Smooth muscle cell of the brain vasculature (primary cell): ENCODE results near the gene CSF3R.
"Not testable (repeated sequence)": the region's sequence is repeated elsewhere in the genome, so short reads cannot be mapped to it uniquely, and the experiment has no call there.

Experiments used
- DNase-seq: peaks from one replicate; pipeline ENCODE4 v3.0.0-alpha.2; 2012; ENCODE audit warnings: low read depth, low spot score

Gene CSF3R

DNA sequence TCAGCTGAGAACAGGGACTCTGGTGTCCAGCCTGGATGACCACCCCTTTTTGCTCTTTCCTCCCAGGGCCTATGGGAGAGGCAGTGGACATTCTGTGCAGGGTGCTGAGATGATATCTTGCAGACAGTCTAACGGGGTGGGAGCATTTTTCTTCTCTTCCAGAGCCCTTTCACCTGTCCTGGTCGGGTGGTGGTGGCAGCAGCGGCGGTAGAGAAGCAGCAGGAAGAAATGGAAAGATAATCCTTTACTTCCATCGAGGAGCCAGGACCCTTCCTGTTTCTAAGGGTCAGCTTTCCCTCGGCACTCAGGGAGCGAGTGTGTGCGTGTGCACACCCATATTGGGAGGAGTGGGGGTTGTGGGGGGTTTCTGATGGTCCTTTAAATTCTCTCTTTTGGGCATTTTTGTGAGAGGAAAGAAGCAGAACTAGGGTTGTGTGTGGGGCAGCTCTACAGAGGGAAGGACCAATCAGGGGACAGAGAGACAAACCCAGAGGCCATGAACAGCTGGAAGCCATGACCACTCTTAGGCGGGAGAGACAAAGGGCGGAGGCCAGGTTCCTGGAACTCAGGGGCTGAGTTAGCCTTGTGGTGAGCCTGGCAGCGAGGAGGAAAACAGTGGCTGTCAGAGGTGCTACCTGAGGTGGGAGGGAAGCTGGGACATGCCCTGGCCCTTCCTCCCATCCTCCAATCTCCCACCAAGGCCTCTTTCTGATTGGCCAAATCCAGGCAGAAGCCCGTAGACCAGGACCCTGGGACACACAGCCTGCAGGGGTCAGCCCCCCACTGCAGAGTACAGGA is 31.2 kb upstream of the CSF3R start:
- no peak for DNase-seq

DNA sequence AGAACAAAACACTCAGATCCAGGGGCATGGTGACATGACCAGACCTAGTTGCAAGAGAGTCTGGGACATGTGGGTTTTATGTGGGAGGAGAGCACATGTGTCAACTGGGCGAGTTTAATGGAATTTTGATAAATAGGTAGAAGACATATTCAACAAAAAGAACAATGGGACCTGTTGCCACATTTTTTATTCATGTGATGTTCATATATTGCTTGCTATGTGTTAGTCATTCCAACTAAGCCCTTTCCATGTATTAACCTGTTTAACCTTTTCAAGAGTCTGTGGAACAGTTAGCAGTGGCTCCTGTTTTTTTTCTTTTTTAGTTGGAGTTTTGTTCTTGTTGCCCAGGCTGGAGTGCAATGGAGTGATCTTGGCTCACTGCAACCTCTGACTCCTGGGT is 30.1 kb upstream of the CSF3R start:
- DNase-seq, result no peak

DNA sequence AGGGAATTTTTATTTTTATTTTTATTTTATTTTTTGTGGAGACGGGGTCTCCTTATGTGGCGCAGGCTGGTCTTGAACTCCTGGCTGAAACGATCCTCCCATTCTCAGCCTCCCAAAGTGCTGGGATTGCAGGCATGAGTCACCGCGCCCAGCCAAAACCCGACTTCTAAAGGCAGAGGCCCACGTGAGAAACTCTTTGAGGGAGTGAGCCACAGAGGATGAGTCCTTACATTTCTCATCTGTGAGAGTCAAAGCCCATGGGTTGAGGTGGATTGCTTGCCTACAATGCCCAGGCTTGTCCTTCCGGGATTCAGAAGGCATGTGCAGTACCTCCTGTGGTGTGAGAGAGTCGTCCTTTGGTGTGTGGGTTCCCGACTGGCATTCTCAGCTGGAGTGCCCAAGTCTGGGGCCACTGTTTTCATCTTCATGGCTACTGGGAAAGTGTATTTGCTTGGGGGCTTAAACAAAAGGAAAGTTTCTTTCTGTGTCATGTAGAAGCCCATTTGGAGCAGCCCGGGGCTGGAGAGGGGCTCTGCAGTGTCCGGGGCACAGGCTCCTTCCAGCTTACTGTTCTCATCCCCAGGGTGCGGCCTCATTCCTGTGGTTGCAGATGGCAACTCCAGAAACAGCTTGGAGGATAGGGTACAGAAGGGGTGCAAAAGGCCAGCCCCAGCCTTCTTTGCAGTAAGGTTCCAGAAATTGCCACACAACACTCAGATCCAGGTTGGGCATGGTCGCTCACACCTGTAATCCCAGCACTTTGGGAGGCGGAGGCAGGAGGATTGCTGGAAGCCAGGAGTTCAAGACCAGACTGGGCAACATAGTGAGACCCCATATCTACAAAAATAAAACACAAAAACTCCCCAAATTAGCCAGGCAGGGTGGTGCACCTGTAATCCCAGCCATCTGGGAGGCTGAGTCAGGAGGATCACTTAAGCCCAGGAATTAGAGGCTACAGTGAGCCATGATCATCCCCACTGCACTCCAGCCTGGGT is 29.4 kb upstream of the CSF3R start:
- DNase-seq, result no peak

DNA sequence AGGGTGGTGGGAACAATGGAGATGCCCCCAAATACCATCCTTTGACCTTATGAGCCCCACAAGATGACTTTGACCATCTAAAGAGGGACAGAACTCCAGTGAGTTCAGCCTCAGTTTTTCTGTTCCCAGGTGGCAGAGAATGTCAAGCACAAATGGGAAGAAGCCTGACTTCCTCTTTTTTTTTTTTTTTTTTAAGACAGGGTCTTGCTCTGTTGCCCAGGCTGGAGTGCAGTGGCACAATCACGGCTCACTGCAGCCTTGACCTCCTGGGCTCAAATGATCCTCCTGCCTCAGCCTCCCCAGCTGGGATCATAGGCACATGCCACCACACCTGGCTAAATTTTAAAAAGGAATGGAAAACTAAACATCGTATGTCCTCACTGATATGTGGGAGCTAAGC is 28.5 kb upstream of the CSF3R start:
- not testable (repeated sequence) for DNase-seq

DNA sequence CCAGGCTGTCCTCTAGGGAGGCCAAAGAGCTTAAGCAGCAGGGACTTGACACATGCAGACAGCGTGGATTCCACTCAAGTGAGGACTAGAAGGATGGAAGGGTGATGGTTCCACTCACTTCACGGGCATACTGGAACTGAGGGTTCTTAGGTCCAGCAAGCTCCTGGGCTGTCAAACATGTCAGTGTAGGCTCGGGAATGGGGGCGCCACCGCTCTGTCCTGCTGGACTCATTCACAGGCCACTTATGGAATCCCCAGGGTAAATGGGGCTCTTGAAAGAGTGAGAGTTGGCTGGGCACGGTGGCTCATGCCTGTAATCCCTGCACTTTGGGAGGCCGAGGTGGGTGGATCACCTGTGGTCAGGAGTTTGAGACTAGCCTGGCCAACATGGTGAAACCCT is 27.7 kb upstream of the CSF3R start:
- no peak for DNase-seq

DNA sequence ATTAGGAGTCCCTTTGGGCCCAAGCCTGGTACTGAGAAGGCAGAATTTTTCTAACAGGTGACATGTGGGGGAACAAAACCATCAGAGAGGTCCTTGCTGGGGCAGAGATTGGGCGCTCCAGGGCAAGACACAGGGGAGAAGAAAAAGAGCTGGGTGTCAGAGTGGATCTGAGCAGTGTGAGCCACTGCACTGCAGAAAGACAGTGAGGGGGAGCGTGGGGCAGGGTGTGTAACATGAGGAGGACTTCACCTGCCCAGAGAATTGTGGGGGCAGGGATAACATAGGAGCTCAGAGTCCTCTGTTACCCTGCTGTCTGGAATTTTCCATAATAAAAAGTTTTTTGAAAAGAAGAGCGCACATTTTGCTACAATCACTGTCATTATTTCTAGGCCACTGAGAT is 25.5 kb upstream of the CSF3R start:
- no peak for DNase-seq

DNA sequence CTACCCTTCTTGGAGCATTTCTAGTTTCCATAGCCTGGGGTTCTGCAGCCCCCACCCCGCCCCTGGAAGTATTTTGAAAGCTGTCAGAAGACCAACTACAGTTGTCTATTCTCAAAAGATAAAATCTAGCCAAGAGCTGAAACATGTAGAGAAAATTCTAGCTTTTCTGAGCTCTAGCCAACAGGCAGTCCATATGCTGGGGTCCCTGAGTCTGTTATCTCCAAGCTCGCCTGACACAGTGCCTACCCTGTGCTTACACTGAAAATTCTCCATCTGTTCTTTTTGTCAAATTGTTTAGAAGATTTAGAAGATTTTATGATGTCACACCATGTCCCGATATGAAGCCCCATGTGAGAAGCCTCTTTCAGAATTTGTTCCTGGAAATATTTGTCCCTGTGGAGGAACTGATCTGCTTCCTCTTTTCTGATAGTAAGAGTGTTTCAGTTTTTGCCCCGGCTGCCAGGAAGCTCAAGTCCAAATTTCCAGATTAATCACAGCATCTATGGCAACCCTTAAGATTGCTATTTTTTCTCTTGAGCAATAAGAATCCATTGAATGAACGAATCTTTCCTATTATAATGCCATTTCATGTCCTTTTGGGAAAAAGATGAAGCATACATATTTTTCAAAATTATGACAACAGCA is 23.7 kb upstream of the CSF3R start:
- DNase-seq, result no peak

DNA sequence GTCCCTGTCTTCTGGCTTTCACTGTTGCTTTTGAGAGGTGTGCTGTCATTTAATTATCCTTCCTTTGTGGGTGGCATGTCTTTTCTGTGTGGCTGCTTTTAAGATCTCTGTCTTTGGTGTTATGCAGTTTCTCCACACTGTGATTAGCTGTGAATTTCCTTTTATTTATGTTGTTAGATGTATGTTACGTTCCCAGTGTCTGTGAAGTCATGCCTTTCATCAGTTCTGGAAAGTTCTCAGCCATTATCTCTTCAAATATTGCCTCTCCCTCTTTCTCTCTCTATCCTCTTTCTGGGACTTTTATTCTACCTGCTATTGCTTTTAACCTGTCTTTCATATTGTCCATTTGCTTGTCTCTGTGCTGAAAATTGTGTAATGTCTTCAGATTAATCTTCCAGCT is 21.0 kb upstream of the CSF3R start:
- DNase-seq, result no peak

DNA sequence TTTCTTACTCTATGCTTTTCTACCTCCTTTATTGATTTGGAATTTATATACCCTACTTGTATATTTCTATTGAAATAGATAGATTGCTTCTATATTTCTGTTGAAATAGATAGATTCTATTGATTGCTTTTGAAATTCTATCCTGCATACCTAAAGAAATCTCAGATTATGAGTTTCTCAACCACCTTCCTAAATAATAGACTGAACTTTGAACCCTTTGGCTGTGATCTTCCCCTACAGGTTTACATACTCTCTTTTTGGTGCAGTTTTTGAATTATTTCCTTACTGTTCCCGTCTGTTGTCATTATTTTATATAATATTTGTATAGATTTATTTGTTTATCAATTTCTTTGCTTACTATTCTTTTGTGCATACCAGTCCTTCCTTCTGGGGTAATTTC is 20.4 kb upstream of the CSF3R start:
- no peak for DNase-seq

DNA sequence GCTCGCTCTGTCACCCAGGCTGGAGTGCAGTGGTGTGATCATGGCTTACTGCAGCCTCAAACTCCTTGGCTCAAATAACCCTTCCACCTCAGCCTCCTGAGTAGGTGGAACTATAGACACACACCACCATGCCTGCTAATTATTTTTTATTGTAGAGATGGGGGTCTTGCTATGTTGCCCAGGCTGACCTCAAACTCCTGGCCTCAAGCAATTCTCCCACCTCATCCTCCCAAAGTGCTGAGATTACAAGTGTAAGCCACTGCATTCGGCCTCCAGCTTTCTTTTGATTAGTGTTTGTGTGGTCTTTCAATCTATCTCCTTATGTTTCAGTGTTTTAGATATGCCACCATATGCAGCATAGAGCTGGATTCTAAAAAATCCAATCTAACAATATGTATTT is 19.9 kb upstream of the CSF3R start:
- no peak for DNase-seq

DNA sequence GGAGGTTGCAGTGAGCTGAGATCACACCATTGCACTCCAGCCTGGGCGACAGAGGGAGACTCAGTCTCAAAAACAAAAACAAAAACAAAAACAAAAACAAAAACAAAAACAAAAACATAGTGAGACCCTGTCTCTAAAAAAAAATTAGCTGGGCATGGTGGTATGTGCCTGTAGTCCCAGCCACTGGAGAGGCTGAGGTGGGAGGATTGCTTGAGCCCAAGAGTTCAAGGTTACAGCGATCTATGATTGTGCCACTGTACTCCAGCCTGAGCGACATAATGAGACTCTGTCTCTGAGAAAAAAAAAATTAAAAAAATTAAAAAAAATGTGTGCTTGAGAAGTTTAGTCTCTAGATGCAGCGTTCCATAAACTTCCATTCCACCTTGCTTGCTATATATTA is 19.2 kb upstream of the CSF3R start:
- DNase-seq, result not testable (repeated sequence)

DNA sequence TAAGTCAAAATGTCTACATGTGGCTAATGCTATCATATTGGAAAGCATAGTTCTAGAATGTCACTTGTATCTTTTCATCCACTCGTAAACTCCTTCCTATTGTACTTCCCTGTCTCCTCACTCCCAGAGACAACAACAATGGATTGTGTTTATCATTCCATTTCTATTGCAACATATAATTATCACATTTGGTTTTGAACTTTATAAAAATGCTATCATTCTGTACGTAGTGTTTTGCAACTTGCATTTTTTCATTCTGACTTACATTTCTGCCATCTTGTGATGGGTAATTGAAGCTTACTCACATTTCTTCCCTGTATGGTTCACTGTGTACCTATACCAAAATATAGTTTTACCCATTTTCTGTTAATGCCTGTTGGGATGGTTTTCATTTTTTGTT is 14.5 kb upstream of the CSF3R start:
- no peak for DNase-seq

DNA sequence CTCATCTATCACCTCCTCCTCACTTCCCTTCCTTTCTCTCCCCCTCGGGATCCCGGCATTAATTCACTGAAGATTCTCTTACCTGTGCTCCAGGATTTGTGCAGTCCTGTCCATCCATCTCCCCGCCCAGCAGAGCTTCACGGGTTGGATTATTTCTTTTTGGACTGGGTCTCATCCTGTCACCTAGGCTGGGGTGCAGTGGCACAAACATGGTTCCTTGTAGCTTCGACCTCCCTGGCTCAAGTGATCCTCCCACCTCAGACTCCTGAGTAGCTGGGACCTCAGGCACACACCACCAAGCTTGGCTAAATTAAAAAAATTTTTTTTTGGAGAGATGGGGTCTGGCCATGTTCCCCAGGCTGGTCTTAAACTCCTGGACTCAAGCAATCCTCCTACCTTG is 12.3 kb upstream of the CSF3R start:
- no peak for DNase-seq

DNA sequence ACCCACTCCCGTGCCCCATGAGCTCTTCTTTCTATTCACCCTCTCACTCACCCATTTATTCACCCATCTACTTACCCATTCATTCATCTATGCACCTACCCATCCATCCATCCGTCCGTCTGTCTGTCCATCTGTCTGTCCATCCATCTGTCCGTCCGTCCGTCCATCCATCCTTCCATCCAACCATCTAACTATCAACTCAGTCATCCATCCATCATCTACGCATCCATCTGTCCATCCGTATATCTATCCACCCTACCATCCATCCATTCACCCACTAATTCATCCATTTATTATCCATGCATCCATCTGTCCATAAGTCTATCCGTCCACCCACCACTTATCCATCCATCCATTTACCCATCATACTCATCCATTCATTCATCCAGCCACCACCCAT is 10.8 kb upstream of the CSF3R start:
- DNase-seq, result no peak

DNA sequence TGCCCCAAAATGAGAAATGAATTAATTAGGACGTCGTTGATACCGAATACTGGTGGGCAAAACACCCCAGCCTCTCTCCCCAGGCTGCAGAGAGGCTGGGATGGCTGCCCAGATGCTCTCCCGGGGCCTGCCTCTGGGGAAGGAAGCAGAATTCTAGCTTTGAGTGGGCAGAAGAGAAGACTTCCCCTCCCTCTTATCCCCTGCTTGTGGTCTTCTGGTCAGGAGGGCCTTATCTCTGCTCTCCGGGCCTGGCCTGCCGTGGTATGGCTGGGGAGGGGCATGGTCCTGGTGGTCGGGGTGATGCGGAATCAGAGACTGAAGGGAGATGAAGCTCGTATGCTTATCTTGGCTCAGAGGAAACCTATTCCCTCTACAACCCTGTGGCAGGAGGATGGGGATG is 9.8 kb upstream of the CSF3R start:
- no peak for DNase-seq

DNA sequence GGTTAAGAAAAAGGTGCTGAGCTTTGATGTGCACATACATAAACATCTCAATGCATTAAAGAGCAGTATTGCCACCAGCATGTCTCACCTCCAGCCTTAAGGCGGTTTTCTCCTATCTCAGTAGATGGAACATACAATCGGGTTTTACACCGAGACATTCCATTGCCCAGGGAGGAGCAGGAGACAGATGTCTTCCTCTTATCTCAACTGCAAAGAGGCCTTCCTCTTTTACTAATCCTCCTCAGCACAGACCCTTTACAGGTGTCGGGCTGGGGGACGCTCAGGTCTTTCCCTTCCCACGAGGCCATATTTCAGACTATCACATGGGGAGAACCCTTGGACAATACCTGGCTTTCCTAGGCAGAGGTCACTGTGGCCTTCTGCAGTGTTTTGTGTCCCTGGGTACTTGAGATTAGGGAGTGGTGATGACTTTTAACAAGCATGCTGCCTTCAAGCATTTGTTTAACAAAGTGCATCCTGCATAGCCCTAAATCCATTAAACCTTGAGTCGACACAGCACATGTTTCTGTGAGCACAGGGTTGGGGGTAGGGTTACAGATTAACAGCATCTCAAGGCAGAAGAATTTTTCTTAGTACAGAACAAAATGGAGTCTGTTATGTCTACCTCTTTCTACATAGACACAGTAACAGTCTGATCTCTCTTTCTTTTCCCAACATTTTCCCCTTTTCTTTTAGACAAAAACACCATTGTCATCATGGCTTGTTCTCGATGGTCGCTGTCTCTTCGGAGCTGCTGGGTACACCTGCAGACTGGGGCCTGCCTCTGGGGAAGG is 6.7 kb upstream of the CSF3R start:
- DNase-seq, result not testable (repeated sequence)

DNA sequence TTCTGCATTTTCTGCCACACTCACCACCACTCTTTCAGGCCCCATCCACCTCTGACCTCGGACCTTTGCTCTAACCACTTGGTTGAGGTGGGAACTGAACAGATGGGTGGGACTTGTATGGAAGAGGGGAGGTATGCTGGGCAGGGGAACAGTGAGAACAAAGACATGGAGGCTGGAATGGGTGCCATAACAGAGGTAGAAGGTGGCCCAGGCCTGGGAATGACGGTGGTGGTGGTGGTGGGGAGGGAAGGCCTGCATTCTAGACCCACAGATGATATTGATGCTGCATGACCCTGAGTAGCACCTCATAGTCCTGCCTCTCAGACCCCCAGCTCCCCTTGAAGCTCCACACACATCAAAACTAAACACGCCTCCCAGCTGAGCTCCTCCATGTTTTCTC is 5.2 kb upstream of the CSF3R start:
- DNase-seq, result no peak

DNA sequence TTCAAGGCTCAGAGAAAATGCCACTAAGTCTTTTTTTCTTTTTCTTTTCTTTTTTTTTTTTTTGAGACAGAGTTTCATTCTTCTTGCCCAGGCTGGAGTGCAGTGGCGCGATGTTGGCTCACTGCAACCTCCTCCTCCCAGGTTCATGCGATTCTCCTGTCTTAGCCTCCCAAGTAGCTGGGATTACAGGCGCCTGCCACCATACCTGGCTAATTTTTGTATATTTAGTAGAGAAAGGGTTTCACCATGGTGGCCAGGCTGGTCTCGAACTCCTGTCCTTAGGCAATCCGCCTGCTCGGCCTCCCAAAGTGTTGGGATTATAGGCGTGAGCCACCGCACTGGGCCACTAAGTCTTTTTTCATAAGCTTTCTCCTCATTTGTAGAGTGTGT is 4.6 kb upstream of the CSF3R start:
- not testable (repeated sequence) for DNase-seq

DNA sequence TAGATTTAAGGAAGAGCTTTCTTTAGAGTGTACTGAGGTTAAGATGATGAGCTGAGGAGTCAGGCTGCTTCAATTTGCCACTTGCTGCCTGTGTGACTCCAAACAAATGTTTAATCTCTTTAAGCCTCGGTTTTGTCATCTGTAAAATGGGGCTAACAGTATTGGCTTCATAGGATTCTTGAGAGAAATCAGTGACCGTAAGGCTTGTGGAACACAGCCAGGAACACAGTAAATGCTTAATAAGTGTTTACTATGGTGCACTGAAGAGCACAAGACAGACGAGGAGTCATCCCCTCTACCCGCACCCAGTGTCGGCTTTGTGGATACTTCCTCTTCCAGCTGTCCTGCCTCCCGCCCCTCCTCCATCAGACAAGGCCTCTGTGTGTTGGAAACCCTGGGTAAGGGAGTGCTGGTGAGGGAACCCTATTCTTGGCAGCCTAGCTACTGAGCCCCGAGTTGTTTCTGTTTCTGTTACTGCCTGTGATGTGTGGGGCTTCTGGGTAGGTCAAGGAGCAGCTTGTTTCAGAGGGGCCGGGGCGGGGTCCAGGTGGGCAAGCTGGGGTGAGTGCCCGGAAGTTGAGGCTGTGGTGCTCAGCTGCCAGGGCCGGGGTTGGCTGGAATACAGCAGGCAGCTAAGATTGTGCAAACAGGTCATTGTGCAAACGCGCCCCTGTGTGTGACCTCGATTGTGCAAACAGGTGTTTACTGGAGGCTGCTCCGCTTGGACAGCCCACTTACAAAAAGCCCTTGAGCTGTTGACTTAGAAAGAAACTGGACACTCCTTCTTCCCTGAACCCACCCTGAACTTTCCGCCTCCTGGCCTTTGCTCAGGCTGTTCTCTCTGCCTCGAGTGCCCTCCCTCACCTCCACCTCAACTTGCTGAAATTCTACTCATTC is 4.0 kb upstream of the CSF3R start:
- DNase-seq, result no peak

DNA sequence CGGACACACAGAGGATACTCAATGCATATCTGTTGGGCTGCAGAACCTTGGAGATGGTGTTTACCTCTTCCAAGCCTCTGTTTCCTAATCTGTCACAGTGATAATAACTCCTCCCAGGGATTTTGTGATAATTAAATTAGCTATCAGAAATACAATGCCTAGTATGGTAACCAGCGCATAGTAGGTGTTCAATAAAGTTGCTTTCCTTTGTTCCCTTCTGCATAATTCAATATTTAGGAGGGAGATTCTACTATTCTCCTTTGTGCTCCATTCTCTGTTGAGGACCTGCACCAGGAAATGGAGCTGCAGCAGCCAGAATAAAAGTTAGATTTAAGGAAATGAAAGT is 3.4 kb upstream of the CSF3R start:
- DNase-seq, result no peak

DNA sequence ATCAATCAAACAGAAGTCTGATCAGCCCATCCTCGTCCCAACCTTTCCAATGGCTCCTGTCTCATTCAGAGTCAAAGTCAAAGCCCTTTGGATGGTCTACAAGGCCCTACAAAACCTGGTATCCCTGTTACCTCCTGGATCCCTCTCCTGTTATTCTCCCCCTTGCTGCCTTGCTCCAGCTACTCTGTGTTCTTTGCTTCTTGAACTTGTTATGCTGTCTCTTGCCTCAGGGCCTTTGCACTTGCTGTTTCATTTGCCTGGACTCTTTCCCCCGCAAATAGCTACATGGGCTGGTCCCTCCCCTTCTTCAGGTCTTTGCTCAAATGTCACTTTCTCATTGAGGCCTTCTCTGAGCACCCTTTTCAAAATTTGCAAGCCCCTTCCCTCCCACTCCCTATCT is 1.4 kb upstream of the CSF3R start:
- no peak for DNase-seq
